Measurements from ENCODE around the gene RHD. TPM values are rescaled to one million over a fixed set of nuclear protein-coding genes. Genes with fewer than 3 reads are reported as not detected.
"Not testable (repeated sequence)": the region's sequence is repeated elsewhere in the genome, so short reads cannot be mapped to it uniquely, and the experiment has no call there.

The RHD gene
- total and polyA plus RNA-seq, 2 experiments from 2014 or later = 0.19 TPM; not detected in 1

DNA sequence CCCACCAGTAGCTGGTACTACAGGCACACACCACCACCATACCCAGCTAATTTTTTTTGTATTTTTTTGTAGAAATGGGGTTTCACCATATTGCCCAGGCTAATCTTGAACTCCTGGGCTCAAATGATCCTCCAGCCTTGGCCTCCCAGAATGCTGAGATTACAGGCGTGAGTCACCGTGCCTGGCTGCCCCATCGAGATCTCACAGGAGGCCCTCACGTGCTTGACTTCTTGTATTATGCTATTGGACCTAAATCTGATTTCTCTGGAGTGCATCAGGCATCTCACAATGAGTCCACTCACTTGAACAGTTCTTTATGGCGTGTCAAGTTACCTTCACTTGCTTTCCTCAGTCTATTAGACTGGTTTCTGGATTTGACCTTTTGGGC lies 15.7 kb upstream of the RHD start:
- Histone ChIP-seq H3K9me2 (replicated peaks; ENCODE audit: insufficient read depth) (no peaks in the 10 kb centered on the region), H3K4me3 (no peak overlapping the region), H3K4me1 (ENCODE audit: insufficient read depth) (no peaks in the 10 kb centered on the region), H3K27ac (no peak overlapping the region), H3K4me2 (no peak overlapping the region), H2AFZ (no peak overlapping the region), H3K9me3 (ENCODE audit: low read depth) (no peaks in the 10 kb centered on the region), H3K27me3 (no peaks in the 10 kb centered on the region), H3K79me2 (peaks cover 6% of the 10 kb centered on the region), H3K36me3 (replicated peaks; ENCODE audit: insufficient read depth, low read depth) (no peaks in the 10 kb centered on the region), H4K20me1 (ENCODE audit: insufficient read depth, poor library complexity, severe bottlenecking) (no peaks in the 10 kb centered on the region)
- TF ChIP-seq EZH2 (IDR thresholded peaks at IDR 0.05; ENCODE audit: borderline replicate concordance) (no peak), EZH2phosphoT487 (IDR thresholded peaks at IDR 0.05; ENCODE audit: low read depth, severe bottlenecking, unreplicated experiment) (no peak)
- TF ChIP-seq, protein P1, sequence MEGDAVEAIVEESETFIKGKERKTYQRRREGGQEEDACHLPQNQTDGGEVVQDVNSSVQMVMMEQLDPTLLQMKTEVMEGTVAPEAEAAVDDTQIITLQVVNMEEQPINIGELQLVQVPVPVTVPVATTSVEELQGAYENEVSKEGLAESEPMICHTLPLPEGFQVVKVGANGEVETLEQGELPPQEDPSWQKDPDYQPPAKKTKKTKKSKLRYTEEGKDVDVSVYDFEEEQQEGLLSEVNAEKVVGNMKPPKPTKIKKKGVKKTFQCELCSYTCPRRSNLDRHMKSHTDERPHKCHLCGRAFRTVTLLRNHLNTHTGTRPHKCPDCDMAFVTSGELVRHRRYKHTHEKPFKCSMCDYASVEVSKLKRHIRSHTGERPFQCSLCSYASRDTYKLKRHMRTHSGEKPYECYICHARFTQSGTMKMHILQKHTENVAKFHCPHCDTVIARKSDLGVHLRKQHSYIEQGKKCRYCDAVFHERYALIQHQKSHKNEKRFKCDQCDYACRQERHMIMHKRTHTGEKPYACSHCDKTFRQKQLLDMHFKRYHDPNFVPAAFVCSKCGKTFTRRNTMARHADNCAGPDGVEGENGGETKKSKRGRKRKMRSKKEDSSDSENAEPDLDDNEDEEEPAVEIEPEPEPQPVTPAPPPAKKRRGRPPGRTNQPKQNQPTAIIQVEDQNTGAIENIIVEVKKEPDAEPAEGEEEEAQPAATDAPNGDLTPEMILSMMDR (IDR thresholded peaks at IDR 0.05; ENCODE audit: poor library complexity) = no peak
- WGBS (ENCODE audit: low lambda C conversion rate, missing lambda C conversion rate) = 82% methylated on average over 5 of the region's 5 CpGs
- DNase-seq (ENCODE audit: low spot score) = no peak

DNA sequence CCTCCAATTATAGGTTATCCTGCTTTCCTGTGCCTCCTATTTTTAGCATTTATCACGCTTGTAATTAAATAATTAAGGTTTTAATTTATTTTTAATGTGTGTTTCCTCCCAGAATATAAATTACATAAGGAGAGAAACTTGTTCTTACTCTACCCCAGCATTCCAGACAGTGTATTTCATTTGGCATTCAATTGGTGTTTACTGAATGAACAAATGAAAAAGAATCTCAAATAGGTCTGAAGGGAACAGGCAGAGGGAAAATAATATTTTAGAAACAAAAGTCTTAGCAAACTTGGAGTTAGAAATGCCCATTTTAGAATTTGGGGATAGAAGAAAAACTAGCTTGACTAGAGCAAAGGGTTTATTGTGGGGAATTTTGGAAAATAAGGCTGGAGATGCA lies 15.1 kb upstream of the RHD start:
- Histone ChIP-seq H3K27ac (no peak overlapping the region), H3K79me2 (peaks cover 10% of the 10 kb centered on the region), H3K36me3 (replicated peaks; ENCODE audit: insufficient read depth, low read depth) (no peaks in the 10 kb centered on the region), H4K20me1 (ENCODE audit: insufficient read depth, poor library complexity, severe bottlenecking) (no peaks in the 10 kb centered on the region), H3K9me3 (ENCODE audit: low read depth) (no peaks in the 10 kb centered on the region), H3K9me2 (replicated peaks; ENCODE audit: insufficient read depth) (no peaks in the 10 kb centered on the region), H3K4me1 (ENCODE audit: insufficient read depth) (no peaks in the 10 kb centered on the region), H2AFZ (no peak overlapping the region), H3K4me2 (no peak overlapping the region), H3K27me3 (no peaks in the 10 kb centered on the region), H3K4me3 (no peak overlapping the region)
- no peak for DNase-seq (ENCODE audit: low spot score)
- TF ChIP-seq EZH2phosphoT487 (IDR thresholded peaks at IDR 0.05; ENCODE audit: low read depth, severe bottlenecking, unreplicated experiment) (no peak), EZH2 (IDR thresholded peaks at IDR 0.05; ENCODE audit: borderline replicate concordance) (no peak)
- TF ChIP-seq, protein P1 (IDR thresholded peaks at IDR 0.05; ENCODE audit: poor library complexity) = no peak
- 77% methylated on average over 1 of the region's 1 CpG for WGBS (ENCODE audit: low lambda C conversion rate, missing lambda C conversion rate)

DNA sequence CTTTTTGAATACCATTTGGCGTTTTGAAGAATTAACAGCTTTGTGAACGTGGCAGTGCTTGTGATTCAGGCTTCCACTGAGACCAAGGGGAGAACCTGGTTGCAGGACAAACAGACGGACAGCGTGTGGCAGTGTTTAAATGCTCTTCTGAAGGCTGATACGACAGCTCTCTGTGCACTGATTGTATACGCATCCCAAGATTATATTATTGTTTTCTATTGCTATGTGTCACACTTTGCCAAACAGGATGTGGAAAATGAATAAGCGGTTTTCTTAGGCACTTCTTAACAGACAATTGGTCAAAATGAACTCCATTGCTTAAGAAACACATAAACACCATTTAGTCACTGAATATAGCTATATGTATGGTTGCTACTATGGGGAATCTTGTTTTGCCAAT lies 12.5 kb upstream of the RHD start:
- H3K4me1 ChIP-seq (ENCODE audit: insufficient read depth); H3K36me3 ChIP-seq (replicated peaks; ENCODE audit: insufficient read depth, low read depth); H3K4me2 ChIP-seq; DNase-seq (ENCODE audit: low spot score); H3K27ac ChIP-seq; H3K4me3 ChIP-seq; H3K27me3 ChIP-seq; H3K9me3 ChIP-seq (ENCODE audit: low read depth); H2AFZ ChIP-seq; H4K20me1 ChIP-seq (ENCODE audit: insufficient read depth, poor library complexity, severe bottlenecking); H3K9me2 ChIP-seq (replicated peaks; ENCODE audit: insufficient read depth): not testable (repeated sequence)
- H3K79me2 ChIP-seq = peaks cover 13% of the 10 kb centered on the region
- WGBS (ENCODE audit: low lambda C conversion rate, missing lambda C conversion rate) = 73% methylated on average over 7 of the region's 7 CpGs
- TF ChIP-seq, protein P1 (IDR thresholded peaks at IDR 0.05; ENCODE audit: poor library complexity) = peak; percentile 8

DNA sequence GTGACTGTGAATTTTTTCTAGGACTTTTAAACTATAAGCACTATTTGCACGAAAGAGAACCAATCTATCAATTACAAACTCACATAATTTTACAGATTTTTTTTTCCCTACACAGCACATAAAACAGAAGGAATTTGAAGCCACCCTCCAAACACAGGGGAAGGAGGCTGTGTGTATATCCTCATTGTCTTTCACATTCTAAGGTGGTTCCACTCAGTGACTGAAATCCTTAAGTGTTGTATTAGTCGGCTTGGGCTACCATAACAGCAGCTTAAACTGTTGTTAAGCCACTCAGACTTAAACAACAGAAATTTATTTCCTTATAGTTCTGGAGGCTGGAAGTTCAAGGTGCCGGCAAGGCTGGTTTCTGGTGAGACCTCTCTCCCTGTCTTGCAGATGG lies 12.0 kb upstream of the RHD start:
- H3K27me3 ChIP-seq; DNase-seq (ENCODE audit: low spot score); H3K9me2 ChIP-seq (replicated peaks; ENCODE audit: insufficient read depth); H3K36me3 ChIP-seq (replicated peaks; ENCODE audit: insufficient read depth, low read depth); H3K4me1 ChIP-seq (ENCODE audit: insufficient read depth); H3K27ac ChIP-seq; H3K4me3 ChIP-seq; H2AFZ ChIP-seq; H3K9me3 ChIP-seq (ENCODE audit: low read depth); H3K4me2 ChIP-seq; H4K20me1 ChIP-seq (ENCODE audit: insufficient read depth, poor library complexity, severe bottlenecking): not testable (repeated sequence)
- 94% methylated on average over 3 of the region's 3 CpGs for WGBS (ENCODE audit: low lambda C conversion rate, missing lambda C conversion rate)
- H3K79me2 ChIP-seq = peaks cover 13% of the 10 kb centered on the region

DNA sequence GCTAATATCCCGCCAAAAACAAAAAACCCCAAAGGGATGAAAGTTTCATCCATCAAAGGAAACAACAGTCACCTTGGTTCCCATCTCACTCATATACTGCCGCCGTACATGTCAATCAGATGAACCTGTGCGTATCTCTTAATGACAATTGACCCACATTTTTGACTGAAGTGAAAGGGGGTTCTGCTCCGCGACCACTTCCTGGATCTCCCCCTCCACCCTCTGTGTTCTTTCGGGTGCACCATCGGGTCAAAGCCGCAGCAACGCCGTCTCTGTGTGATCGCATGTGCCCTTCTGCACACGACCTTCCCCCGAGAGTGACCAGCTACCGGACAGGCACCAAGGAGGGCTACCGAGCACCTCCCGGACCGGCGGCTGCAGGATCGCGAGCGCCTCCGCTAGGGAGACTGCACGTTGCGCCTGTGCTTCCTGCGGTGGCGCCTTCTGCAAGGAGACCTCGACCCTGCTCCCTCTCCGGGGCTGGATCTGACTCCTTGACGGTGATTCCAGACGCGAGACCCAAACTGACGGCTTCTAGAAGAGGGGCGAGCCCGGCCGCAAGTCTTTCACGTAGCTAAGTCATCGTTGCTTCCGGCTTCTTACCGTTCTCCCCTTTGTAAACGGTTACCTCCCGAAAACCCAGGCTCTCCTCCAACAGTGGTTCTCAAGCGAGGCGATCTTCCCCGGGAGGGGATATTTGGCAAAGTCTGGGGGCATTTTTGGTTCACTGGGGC lies 5.6 kb upstream of the RHD start:
- DNase-seq (ENCODE audit: low spot score); H3K36me3 ChIP-seq (replicated peaks; ENCODE audit: insufficient read depth, low read depth); H3K27ac ChIP-seq; H3K27me3 ChIP-seq; H3K9me2 ChIP-seq (replicated peaks; ENCODE audit: insufficient read depth); H2AFZ ChIP-seq; H3K9me3 ChIP-seq (ENCODE audit: low read depth); H4K20me1 ChIP-seq (ENCODE audit: insufficient read depth, poor library complexity, severe bottlenecking); H3K4me1 ChIP-seq (ENCODE audit: insufficient read depth); H3K4me3 ChIP-seq; H3K79me2 ChIP-seq: not testable (repeated sequence)
- WGBS (ENCODE audit: low lambda C conversion rate, missing lambda C conversion rate) = 1% methylated on average over 6 of the region's 45 CpGs
- peak overlapping the region; percentile 80 for H3K4me2 ChIP-seq

DNA sequence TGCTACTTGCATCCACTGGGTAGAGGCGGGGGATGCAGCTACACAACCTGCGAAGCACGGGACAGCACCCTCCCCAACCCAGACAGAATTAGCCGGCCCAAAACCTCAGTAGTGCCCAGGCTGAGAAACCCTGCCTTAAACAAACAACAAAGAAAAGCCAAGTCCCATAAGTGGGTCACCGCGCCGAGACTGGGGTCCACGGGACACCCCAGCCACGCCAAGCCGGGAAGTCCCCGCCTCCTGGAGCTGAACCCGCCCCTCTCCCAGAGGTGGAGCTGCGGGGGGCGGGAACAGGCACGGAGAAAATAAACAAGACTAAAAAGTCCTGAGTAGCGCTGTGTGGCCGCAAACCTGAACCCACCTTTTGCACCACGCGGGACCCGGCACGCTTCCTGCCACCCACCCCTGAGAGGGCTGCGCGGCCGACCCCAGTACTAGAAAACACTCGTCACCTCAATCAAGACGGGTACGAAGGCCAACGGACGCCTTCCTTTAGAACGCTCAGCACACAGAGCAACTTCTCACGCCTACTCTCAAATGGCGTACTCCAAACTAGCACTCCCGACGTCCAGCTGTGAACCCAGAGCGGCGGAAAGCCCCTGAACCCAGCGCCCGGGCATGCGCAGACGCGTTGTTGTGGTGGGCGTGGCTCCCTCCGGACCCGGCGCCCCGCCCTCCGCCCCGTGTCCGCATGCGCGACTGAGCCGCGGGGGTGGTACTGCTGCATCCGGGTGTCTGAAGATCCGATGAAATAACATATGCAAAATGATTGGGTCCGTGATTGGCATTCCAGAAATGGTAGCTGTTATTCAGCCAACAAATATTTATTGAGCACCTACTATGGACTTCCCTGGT lies 4.8 kb upstream of the RHD start:
- not testable (repeated sequence) for H3K9me3 ChIP-seq (ENCODE audit: low read depth); H4K20me1 ChIP-seq (ENCODE audit: insufficient read depth, poor library complexity, severe bottlenecking); H3K79me2 ChIP-seq; H3K4me3 ChIP-seq; H3K9me2 ChIP-seq (replicated peaks; ENCODE audit: insufficient read depth); H3K27me3 ChIP-seq; H3K36me3 ChIP-seq (replicated peaks; ENCODE audit: insufficient read depth, low read depth); H3K4me1 ChIP-seq (ENCODE audit: insufficient read depth)
- Histone ChIP-seq H3K4me2 (peak overlapping the region; percentile 75), H3K27ac (peak overlapping the region; percentile 89), H2AFZ (peak overlapping the region; percentile 74)
- DNase-seq (ENCODE audit: low spot score) = peak; percentile 56
- WGBS (ENCODE audit: low lambda C conversion rate, missing lambda C conversion rate) = 2% methylated on average over 18 of the region's 56 CpGs
